ENCODE measurements around the gene NEK8.
"Not testable (repeated sequence)": the region's sequence is repeated elsewhere in the genome, so short reads cannot be mapped to it uniquely, and the experiment has no call there.

NEK8 gene

GRCh38 chr17:28716740-28717577, 11.6 kb upstream of the NEK8 start:
- Histone ChIP-seq H3K9me3 (ENCODE audit: severe bottlenecking) (no peaks in the 10 kb centered on the region), H3K36me3 (peaks cover 21% of the 10 kb centered on the region), H3K27ac (no peak overlapping the region), H3K27me3 (ENCODE audit: insufficient read depth, low read depth, severe bottlenecking) (no peaks in the 10 kb centered on the region), H3K4me3 (ENCODE audit: low read depth, low read length) (no peak overlapping the region)
- no peak for DNase-seq
- TF ChIP-seq CTCF (IDR thresholded peaks at IDR 0.05; ENCODE audit: low read depth, low read length), result no peak

GRCh38 chr17:28717578-28718332, 10.8 kb upstream of the NEK8 start, which contains the start of gene RAB34:
Gene RAB34, minus strand, starts transcription at chr17:28717868. Its CDS starts 602 bp downstream, at chr17:28717266.
- Histone ChIP-seq H3K4me3 (ENCODE audit: low read depth, low read length) (no peak within 1 kb of the TSS), H3K27ac (no peak within 1 kb of the TSS; the same call in 1 of the 2 replicates)
- no peak for DNase-seq

GRCh38 chr17:28718333-28719020, 10.1 kb upstream of the NEK8 start:
- no peak for TF ChIP-seq CTCF (IDR thresholded peaks at IDR 0.05; ENCODE audit: low read depth, low read length)
- Histone ChIP-seq H3K36me3 (peaks cover 36% of the 10 kb centered on the region), H3K27ac (peak overlapping the region; percentile 96), H3K27me3 (ENCODE audit: insufficient read depth, low read depth, severe bottlenecking) (no peaks in the 10 kb centered on the region), H3K4me3 (ENCODE audit: low read depth, low read length) (no peak overlapping the region), H3K9me3 (ENCODE audit: severe bottlenecking) (no peaks in the 10 kb centered on the region)
- DNase-seq, result no peak

More at GRCh38 chr17:28717578-28718332, 10.8 kb upstream of the NEK8 start, which contains the start of gene RAB34:
- peaks cover 29% of the 10 kb centered on the region for H3K36me3 ChIP-seq
- no peaks in the 10 kb centered on the region for H3K27me3 ChIP-seq (ENCODE audit: insufficient read depth, low read depth, severe bottlenecking)
- H3K9me3 ChIP-seq (ENCODE audit: severe bottlenecking), result no peaks in the 10 kb centered on the region
- no peak for TF ChIP-seq CTCF (IDR thresholded peaks at IDR 0.05; ENCODE audit: low read depth, low read length)

GRCh38 chr17:28719021-28719433, 9.6 kb upstream of the NEK8 start:
- H3K27me3 ChIP-seq (ENCODE audit: insufficient read depth, low read depth, severe bottlenecking), result no peaks in the 10 kb centered on the region
- H3K9me3 ChIP-seq (ENCODE audit: severe bottlenecking), result no peaks in the 10 kb centered on the region
- TF ChIP-seq CTCF (IDR thresholded peaks at IDR 0.05; ENCODE audit: low read depth, low read length), result no peak
- peak overlapping the region; percentile 96 for H3K4me3 ChIP-seq (ENCODE audit: low read depth, low read length)
- H3K36me3 ChIP-seq, result peaks cover 42% of the 10 kb centered on the region
- DNase-seq, result no peak
- peak overlapping the region; percentile 96 for H3K27ac ChIP-seq

GRCh38 chr17:28720247-28720996, 8.2 kb upstream of the NEK8 start:
- peaks cover 56% of the 10 kb centered on the region for H3K36me3 ChIP-seq
- peak overlapping the region; percentile 96 for H3K27ac ChIP-seq
- no peaks in the 10 kb centered on the region for H3K27me3 ChIP-seq (ENCODE audit: insufficient read depth, low read depth, severe bottlenecking)
- H3K4me3 ChIP-seq (ENCODE audit: low read depth, low read length), result peak overlapping the region; percentile 96
- no peaks in the 10 kb centered on the region for H3K9me3 ChIP-seq (ENCODE audit: severe bottlenecking)
- TF ChIP-seq CTCF (IDR thresholded peaks at IDR 0.05; ENCODE audit: low read depth, low read length), result no peak
- no peak for DNase-seq

- Histone ChIP-seq H3K27ac (peak overlapping the region; percentile 96), H3K36me3 (peaks cover 61% of the 10 kb centered on the region), H3K4me3 (ENCODE audit: low read depth, low read length) (peak overlapping the region; percentile 96)
- not testable (repeated sequence) for H3K9me3 ChIP-seq (ENCODE audit: severe bottlenecking); DNase-seq; H3K27me3 ChIP-seq (ENCODE audit: insufficient read depth, low read depth, severe bottlenecking)
Measured at GRCh38 chr17:28720997-28721329, 7.6 kb upstream of the NEK8 start.

Data from WERI-Rb-1 (cell line).